Upper lobe of left lung (tissue), 6 donors: ENCODE data around the gene THOC6. TPM values are rescaled to one million over a fixed set of nuclear protein-coding genes. Genes with fewer than 3 reads are reported as not detected.

ENCODE experiments used
- ATAC-seq, 2 donors: fragments of 200-7000 bp; cut with Tn5 transposase; one replicate each; pipeline ENCODE4 v1.9.1; 2022; ENCODE audit warnings: mild to moderate bottlenecking in 2 of 2, moderate library complexity in 2 of 2; ENCODE audit not compliant: low FRiP score in 2 of 2
- DNase-seq, 2 donors: peaks; one replicate each; pipeline ENCODE4 v3.0.0-alpha.2; 2019 to 2020
- H3K27ac ChIP-seq, 4 donors: fragments of 200-600 bp; sonication (generic); one replicate each; pipeline ENCODE4 v1.5.1; 2016 to 2019
- H3K27me3 ChIP-seq, 4 donors: fragments of 200-600 bp; sonication (generic); one replicate each; pipeline ENCODE4 v1.5.1; 2017 to 2019
- H3K36me3 ChIP-seq, 4 donors: fragments of 200-600 bp; sonication (generic); one replicate each; pipeline ENCODE4 v1.5.1; 2016 to 2019
- H3K4me1 ChIP-seq, 4 donors: fragments of 200-600 bp; sonication (generic); one replicate each; pipeline ENCODE4 v1.5.1; 2018 to 2019
- H3K4me3 ChIP-seq, 4 donors: fragments of 200-600 bp; sonication (generic); one replicate each; pipeline ENCODE4 v1.5.1; 2017 to 2019; ENCODE audit warnings: mild to moderate bottlenecking in 2 of 4, moderate library complexity in 1 of 4
- H3K9me3 ChIP-seq, 4 donors: fragments of 200-600 bp; sonication (generic); one replicate each; pipeline ENCODE4 v1.5.1; 2018 to 2019
- EP300 ChIP-seq, 4 donors: sonication (generic); formaldehyde crosslinking; IDR thresholded peaks; one replicate each; pipeline ENCODE4 v1.5.1; 2017; ENCODE audit warnings: antibody characterized with exemption in 4 of 4, control low read depth in 2 of 4
- POLR2A ChIP-seq, 4 donors: fragments of 450-650 bp; IDR thresholded peaks; one replicate each; pipeline ENCODE4 v1.5.1; 2016 to 2017; ENCODE audit warnings: antibody characterized with exemption in 4 of 4, mild to moderate bottlenecking in 2 of 4
- POLR2AphosphoS5 ChIP-seq, 2 donors: sonication (generic); formaldehyde crosslinking; IDR thresholded peaks; one replicate each; pipeline ENCODE4 v1.5.1; 2017; ENCODE audit warnings: antibody characterized with exemption in 2 of 2
- WGBS, 2 donors: methylation state at CpG; one replicate each; pipeline ENCODE4 v1.1.5; 2017 to 2018; 5-methylcytosine and 5-hydroxymethylcytosine counted together
- total RNA-seq, 6 donors: library from RNA; depleted of rRNA in 4 of 6; stranded (reverse); fragments of >200 nt in 4 of 6; gene quantifications; one replicate each; pipeline versions ENCODE4 v1.1.0 to v1.2.1, GENCODE V29; 2016 to 2021
- TF ChIP-seq, protein P1 (sequence below), 6 experiments: fragments of 450-650 bp in 4 of 6; fragments of 200-600 bp in 2 of 6; sonication (generic) in 2 of 6; IDR thresholded peaks; one replicate each; pipeline ENCODE4 v1.5.1; 2016 to 2019; ENCODE audit warnings: antibody characterized with exemption in 6 of 6
- donor health status: DM: no; HTN: no; CAD: no; lungs with moderate emphysema.
- donor health status: DM: no; HTN: yes; CAD: no; lungs with severe emphysema.

The THOC6 gene
- total RNA-seq, 6 donors from 2014 or later = 18.5 to 40.8 (median 33.1) TPM

GRCh38 chr16:3045758-3046640 is 22.2 kb downstream of the THOC6 start, which contains the start of gene MMP25:
MMP25 (plus strand) TSS chr16:3046561; CDS start chr16:3046918, 357 bp downstream.
- Histone ChIP-seq H3K36me3 (no peaks in the 10 kb centered on the region), H3K27me3 (peaks cover 0 to 36% (median 26%) of the 10 kb centered on the region in 4 donors), H3K4me1 (peaks cover 21 to 34% (median 25%) of the 10 kb centered on the region in 4 donors), H3K4me3 (peak within 1 kb of the TSS; percentile 27 to 54 (median 44)), H3K9me3 (no peaks in the 10 kb centered on the region), H3K27ac (peak within 1 kb of the TSS; percentile 32 to 85 (median 70))
- TF ChIP-seq, protein P1, sequence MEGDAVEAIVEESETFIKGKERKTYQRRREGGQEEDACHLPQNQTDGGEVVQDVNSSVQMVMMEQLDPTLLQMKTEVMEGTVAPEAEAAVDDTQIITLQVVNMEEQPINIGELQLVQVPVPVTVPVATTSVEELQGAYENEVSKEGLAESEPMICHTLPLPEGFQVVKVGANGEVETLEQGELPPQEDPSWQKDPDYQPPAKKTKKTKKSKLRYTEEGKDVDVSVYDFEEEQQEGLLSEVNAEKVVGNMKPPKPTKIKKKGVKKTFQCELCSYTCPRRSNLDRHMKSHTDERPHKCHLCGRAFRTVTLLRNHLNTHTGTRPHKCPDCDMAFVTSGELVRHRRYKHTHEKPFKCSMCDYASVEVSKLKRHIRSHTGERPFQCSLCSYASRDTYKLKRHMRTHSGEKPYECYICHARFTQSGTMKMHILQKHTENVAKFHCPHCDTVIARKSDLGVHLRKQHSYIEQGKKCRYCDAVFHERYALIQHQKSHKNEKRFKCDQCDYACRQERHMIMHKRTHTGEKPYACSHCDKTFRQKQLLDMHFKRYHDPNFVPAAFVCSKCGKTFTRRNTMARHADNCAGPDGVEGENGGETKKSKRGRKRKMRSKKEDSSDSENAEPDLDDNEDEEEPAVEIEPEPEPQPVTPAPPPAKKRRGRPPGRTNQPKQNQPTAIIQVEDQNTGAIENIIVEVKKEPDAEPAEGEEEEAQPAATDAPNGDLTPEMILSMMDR (IDR thresholded peaks at IDR 0.05) = no peak
- TF ChIP-seq POLR2A (IDR thresholded peaks at IDR 0.05) (no peak), POLR2AphosphoS5 (IDR thresholded peaks at IDR 0.05) (no peak)
- peak; percentile 54 to 89 for DNase-seq
- ATAC-seq = peak; percentile 21 to 75
- 2% methylated on average over 22 to 30 of the region's 86 CpGs for WGBS, 2 donors

- Histone ChIP-seq H3K4me1 (peaks cover 21 to 34% (median 25%) of the 10 kb centered on the region in 4 donors), H3K27ac (peak overlapping the region; percentile 32 to 85 (median 70)), H3K4me3 (peak overlapping the region in 3 of 4 donors; percentile 38 to 54 (median 50)), H3K36me3 (no peaks in the 10 kb centered on the region), H3K9me3 (no peaks in the 10 kb centered on the region), H3K27me3 (peaks cover 0 to 36% (median 26%) of the 10 kb centered on the region in 4 donors)
- peak in 1 of 2 donors; percentile 16 for ATAC-seq
- WGBS, 2 donors = 3 to 4% methylated on average over 12 to 20 of the region's 54 CpGs
- DNase-seq = peak in 1 of 2 donors; percentile 88
- TF ChIP-seq, protein P1 (IDR thresholded peaks at IDR 0.05) = no peak
- TF ChIP-seq EP300 (IDR thresholded peaks at IDR 0.05) = no peak
- no peak for TF ChIP-seq POLR2A (IDR thresholded peaks at IDR 0.05)
- TF ChIP-seq POLR2AphosphoS5 (IDR thresholded peaks at IDR 0.05) = no peak
Measured at GRCh38 chr16:3046641-3047386, 23.0 kb downstream of the THOC6 start.

DNA sequence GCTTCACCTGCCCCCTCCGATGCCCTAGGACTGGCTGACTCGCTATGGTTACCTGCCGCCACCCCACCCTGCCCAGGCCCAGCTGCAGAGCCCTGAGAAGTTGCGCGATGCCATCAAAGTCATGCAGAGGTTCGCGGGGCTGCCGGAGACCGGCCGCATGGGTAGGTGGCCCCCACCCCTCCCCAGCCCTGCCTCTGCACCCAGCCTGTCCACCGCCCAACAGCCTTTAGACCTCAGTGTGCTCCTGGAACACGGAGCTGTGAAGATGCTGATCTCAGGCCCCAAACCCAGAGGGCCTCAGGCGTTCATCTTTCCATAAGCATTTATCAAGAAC is 23.5 kb downstream of the THOC6 start:
- H3K4me1 ChIP-seq = peaks cover 21 to 34% (median 25%) of the 10 kb centered on the region in 4 donors
- TF ChIP-seq POLR2AphosphoS5 (IDR thresholded peaks at IDR 0.05) (no peak), EP300 (IDR thresholded peaks at IDR 0.05) (no peak), POLR2A (IDR thresholded peaks at IDR 0.05) (no peak)
- TF ChIP-seq, protein P1 (IDR thresholded peaks at IDR 0.05) = no peak
- 23 to 33% methylated on average over 1 to 13 of the region's 13 CpGs for WGBS, 2 donors
- ATAC-seq (no peak), DNase-seq (peak in 1 of 2 donors; percentile 80)
- peak overlapping the region; percentile 32 to 85 (median 70) for H3K27ac ChIP-seq
- H3K27me3 ChIP-seq = peaks cover 0 to 36% (median 26%) of the 10 kb centered on the region in 4 donors
- H3K9me3 ChIP-seq = no peaks in the 10 kb centered on the region
- H3K4me3 ChIP-seq = peak overlapping the region in 3 of 4 donors; percentile 38 to 54 (median 50)
- no peaks in the 10 kb centered on the region for H3K36me3 ChIP-seq

GRCh38 chr16:3049921-3050481 is 26.2 kb downstream of the THOC6 start:
- no peaks in the 10 kb centered on the region for H3K9me3 ChIP-seq
- DNase-seq (no peak), ATAC-seq (no peak)
- peaks cover 22 to 39% (median 27%) of the 10 kb centered on the region in 4 donors for H3K4me1 ChIP-seq
- peak overlapping the region; percentile 59 to 85 (median 70) for H3K27ac ChIP-seq
- H3K27me3 ChIP-seq = peaks cover 0 to 27% (median 20%) of the 10 kb centered on the region in 4 donors
- H3K36me3 ChIP-seq = no peaks in the 10 kb centered on the region
- no peak overlapping the region for H3K4me3 ChIP-seq
- TF ChIP-seq EP300 (IDR thresholded peaks at IDR 0.05) = no peak
- TF ChIP-seq POLR2AphosphoS5 (IDR thresholded peaks at IDR 0.05) = no peak
- whole genome bisulfite sequencing, 2 donors = 76 to 85% methylated on average over 21 to 26 of the region's 26 CpGs
